NB4 (cell line): ENCODE results near the gene CADM2.

Experiments used
- MYC ChIP-seq: IDR thresholded peaks from 2 replicates; pipeline ENCODE4 v1.6.1; 2011; ENCODE audit warnings: low read depth, low read length
- POLR2A ChIP-seq: IDR thresholded peaks from 2 replicates; pipeline ENCODE4 v1.6.1; 2011; ENCODE audit warnings: mild to moderate bottlenecking; ENCODE audit not compliant: insufficient read length; ENCODE audit errors: extremely low read depth
- TF ChIP-seq, protein P1 (sequence below): IDR thresholded peaks from one replicate; pipeline ENCODE4 v1.5.1; 2012; ENCODE audit warnings: low read depth, low read length

GRCh38 chr3:86056962-86057361 is 1098.2 kb downstream of the CADM2 start:
- no peak for TF ChIP-seq POLR2A
- TF ChIP-seq, protein P1, sequence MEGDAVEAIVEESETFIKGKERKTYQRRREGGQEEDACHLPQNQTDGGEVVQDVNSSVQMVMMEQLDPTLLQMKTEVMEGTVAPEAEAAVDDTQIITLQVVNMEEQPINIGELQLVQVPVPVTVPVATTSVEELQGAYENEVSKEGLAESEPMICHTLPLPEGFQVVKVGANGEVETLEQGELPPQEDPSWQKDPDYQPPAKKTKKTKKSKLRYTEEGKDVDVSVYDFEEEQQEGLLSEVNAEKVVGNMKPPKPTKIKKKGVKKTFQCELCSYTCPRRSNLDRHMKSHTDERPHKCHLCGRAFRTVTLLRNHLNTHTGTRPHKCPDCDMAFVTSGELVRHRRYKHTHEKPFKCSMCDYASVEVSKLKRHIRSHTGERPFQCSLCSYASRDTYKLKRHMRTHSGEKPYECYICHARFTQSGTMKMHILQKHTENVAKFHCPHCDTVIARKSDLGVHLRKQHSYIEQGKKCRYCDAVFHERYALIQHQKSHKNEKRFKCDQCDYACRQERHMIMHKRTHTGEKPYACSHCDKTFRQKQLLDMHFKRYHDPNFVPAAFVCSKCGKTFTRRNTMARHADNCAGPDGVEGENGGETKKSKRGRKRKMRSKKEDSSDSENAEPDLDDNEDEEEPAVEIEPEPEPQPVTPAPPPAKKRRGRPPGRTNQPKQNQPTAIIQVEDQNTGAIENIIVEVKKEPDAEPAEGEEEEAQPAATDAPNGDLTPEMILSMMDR, result no peak
- TF ChIP-seq MYC, result no peak
